ENCODE results near the gene MCM10.

GRCh38 chr10:13213163-13213562 lies 51.8 kb downstream of the MCM10 start:
- TF ChIP-seq CTCF (conservative IDR thresholded peaks at IDR 0.05) (no peak), ZFX (IDR thresholded peaks at IDR 0.05) (no peak)

Data from C4-2B (cell line).